Hippocampal formation (tissue), 2 donors: ENCODE data around the gene CPTP.
A peak's percentile ranks its signal among the peaks of the same experiment; 100 is the strongest.
"Not testable (repeated sequence)": the region's sequence is repeated elsewhere in the genome, so short reads cannot be mapped to it uniquely, and the experiment has no call there.

Source experiments
- DNase-seq, 2 donors: peaks; one replicate each; lab custom pipeline; 2025; lab: John Stamatoyannopoulos, UW

The CPTP gene

DNA sequence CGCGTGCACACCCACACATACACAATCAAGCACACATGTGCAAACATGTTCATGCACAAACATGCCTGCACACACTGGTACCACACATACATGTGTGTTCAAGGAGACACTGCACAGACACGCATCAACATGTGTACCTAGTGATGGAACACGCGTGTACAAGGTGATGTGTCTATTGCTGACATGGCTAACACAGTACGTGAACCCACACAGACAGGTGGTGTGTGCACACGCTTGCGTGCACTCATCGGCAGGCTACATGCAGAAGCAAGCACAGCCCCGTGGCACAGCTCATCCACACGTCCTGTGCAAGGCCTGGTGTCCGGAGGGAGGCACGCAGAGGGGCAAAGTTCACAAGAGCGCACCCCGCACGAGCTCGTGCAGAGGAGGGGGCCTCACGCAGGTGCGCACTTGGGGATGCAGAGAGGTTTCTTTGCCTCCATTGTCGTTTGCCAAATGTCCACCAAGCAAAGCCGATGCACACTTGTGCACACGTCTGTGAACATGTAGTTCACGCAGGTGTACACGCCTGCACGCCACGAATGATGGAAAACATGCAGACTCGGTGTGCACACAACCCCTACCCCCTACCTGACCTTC, 17.8 kb upstream of the CPTP start:
- no peak for DNase-seq

DNA sequence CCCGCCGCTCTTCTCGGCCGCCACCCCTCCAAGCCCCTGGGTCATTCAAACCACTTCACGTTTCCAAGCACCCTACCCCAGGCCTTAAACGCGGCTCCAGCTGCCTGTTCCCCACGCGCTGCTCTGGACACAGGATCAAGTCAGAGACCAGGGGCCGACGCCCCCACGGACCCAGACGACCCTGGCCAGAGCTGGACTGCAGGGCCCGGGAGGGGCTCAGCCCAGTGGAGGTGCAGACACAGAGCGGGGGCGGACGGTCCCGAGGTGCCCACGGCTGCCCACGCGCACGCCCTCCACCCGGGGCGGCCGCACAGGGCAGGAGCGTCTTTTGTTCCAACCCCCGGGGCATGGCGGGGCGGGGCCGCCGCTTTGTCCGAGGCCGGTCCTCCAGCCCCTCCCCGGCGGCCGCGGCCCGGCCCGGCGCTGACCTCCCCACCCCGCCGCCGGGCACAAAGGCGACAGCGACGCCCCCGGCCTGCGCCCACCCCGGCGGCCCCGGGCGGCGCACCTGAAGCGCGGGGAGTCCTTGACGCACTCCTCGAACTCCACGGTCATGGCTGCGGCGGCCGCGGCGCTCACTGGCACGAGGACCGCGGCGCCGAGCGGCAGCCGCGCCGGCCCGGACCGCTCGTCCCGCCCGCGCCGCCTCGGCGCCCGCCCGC, 17.2 kb upstream of the CPTP start:
- no peak for DNase-seq

DNA sequence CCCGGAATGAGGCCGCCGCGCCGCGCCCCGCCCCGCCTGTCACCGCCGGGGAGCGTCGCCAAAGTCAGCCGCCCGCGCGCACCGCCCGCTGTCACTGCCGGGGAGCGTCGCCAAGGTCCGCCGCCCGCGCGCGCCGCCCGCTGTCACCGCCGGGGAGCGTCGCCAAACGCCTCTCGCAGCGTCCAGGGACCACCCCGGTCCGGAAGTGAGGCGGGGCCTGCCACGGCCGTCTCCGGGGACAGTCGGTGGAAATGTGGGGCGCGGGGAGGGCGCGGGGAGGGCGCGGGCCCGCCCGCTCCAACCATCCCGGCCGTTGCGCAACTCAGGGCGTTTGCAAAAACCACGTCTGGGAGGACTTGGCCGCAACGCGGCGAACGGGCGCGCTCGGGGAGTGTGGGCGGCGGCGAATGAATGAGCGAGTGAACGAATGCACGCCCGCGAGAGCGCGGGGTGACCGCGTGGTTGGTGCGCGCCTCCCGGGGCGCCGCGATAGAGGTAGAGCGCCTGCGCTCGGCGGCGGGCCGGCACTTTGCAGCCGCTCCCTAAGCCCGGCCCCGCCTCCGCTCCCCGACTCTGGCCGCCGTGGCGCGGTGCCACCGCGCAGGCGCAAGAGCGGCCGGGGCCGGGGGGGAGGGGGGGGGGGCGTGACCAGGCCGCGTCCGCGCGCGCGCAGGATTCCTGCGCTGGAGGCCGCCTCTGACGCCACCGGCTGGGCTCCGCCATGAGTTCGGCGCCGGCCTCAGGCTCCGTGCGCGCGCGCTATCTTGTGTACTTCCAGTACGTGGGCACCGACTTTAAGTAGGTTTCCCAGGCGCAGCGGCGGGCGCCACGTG, 16.5 kb upstream of the CPTP start, which contains the start of the genes ACAP3 and PUSL1:
ACAP3 (minus strand) TSS at position 8 of the 833 bp plus-strand sequence. CDS start 115 bp downstream, outside the sequence.
PUSL1 (plus strand) TSS at position 675 of the 833 bp plus-strand sequence; CDS start at position 722, 47 bp downstream.
- peak; percentile 82 to 87 for DNase-seq

DNA sequence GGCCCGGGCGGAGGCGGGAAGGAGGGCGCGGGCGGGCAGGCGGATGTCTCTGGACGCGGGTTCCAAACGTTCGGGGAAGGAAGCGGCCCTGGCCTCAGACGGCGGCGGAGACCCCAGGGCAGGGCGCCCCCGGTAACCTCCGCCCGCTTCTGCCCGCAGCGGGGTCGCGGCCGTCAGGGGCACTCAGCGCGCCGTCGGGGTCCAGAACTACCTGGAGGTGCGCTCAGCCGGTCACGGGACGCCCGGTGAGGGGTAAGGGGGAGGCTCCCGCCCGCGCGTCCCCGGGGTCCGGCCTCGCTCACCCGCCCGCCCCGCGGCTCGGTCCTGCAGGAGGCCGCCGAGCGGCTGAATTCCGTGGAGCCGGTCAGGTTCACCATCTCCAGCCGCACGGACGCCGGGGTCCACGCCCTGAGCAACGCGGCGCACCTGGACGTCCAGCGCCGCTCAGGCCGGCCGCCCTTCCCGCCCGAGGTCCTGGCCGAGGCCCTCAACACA, 15.8 kb upstream of the CPTP start:
- no peak for DNase-seq

DNA sequence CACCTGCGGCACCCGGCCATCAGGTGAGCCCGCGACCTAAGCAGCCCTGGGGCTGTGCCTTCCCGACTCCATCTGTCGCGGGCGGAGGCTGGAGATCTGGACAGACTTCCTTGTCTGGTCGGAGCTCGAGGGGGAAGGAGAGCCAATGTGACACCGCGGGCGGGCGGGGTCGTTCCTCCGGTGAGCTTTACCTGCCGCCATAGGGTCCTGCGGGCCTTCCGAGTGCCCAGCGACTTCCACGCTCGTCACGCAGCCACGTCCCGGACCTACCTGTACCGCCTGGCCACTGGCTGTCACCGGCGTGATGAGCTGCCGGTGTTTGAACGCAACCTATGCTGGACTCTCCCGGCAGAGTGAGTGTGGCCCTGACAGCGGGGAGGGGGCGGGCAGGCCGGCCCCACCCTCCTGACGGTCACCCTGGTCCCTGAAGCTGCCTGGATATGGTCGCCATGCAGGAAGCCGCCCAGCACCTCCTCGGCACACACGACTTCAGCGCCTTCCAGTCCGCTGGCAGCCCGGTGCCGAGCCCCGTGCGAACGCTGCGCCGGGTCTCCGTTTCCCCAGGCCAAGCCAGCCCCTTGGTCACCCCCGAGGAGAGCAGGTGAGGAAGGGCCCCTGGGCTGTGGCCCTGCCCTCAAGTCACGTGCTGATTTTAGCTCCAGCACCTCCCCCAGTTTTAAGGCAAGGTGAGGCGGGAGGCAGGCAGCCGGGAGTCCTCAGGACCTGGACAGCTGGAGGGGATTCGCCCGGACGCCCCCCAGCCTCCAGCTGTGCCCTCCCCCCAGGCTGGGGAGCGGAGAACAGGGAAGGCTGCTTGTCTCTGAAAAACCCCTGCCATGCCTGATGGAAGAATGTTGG, 15.1 kb upstream of the CPTP start:
- no peak for DNase-seq

DNA sequence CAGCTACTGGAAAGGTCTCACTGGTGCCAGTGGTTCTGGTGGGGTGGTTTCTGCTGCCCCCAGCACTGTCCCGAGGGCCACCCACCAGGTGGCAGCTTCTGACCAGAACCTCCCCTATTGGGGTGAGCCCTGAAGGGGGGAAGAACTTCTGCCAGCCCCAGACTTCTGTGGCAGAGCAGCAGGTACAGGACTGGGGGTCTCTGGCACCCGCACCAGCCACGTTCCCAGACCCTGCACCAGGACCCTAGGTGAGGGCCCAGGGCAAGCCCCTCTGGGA, 14.6 kb upstream of the CPTP start:
- DNase-seq, result no peak

DNA sequence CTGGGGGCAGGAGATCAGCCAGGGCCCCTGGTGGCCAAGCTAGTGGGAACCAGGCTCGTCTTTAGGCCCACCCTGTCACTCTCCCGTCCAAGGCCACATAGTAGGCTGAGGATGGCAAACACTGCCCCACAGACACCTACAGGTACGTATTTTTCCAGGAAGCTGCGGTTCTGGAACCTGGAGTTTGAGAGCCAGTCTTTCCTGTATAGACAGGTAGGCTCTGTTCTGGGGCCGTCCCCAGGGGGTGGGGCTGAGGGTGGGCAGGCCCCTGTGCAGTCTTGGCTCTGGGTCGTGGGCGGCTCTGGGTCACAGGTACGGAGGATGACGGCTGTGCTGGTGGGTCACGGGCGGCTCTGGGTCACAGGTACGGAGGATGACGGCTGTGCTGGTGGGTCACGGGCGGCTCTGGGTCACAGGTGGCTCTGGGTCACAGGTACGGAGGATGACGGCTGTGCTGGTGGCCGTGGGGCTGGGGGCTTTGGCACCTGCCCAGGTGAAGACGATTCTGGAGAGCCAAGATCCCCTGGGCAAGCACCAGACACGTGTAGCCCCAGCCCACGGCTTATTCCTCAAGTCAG, 14.0 kb upstream of the CPTP start:
- DNase-seq, result no peak

DNA sequence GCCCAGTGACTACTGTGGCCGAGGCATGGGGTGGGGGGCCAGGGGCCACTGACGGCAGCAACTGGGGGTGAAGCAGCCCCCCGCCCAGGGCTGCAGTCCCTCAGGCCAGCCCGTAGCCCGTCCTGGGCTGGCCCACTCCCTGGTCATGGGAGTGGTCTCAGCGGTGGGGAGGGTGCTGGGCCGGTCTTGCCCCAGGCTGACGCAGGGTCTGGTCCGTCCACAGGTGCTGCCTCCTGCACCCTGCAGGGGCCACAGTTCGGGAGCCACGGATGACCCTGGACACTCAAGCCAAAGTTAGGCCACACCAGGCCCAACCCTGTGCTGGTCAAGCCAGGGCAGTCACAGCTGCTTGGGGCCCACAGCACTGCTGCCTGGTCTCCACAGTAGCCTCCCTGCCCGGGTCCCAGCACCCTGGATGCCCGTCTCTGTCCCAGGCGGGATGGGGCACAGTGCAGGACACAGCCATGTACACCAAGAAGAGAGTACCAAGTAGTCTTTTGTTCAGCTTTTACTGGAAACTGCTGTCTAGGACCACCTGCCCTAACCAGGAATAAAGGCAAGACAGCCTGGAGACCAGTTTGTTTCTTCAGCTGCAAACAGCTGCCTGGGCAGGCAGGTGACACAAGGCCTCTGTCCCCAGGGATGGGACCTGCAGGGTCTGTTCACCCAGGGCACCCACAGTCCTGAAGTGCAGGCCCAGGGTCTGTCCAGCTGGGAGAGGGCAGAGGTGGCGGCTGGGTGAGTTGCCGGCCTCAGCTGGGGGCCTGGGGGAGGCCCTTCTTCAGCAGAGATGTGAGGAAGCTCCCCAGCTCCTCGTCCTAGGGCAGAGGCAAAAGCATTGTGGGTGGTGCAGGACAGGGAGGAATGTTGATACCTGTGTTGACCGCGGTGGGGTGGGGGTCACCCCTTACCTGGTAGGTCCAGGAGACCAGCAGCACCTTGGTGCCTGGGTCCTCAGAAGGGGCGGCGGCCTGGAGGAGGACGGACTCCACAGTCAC, 13.2 kb upstream of the CPTP start:
- DNase-seq, result no peak

DNA sequence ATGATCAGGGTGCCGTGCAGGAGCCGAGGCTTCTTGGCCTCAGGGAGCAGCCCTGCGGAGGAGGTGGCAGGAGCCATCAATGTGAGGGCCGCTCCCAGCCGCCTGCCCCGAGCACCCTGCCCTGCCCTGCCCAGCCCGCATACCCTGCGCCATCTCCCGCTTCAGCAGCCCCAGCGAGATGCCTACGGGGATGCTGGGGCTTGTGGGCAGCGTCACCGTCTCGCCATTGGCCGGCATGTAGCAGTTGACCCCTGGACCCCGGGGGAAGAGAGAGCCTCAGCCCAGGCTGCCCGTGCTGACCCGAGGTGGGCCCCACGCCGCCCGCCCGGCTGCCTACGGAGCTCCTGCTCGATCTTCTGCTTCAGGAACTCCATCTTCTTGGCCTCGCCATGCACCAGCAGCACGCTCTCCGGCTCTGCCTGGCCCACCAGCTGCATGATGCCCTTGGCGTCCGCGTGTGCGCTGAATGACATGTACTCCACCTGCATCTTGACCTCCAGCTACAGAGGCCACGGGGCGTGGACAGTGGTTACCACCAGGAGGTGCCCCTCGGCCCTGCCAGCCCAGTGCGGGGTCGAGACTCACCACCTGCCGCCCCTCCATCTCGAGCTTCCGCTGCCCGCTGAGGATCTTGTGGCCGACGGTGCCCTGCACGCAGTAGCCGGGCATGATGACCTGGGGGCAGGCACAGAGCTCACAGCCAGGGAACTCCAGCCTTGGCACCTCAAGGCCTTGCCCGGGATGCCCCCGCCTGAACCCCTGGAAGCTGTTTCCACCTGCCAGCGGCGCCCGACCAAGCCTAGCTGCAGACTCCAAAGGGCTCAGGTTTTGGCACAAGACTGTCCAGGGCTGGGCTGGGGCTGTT, 11.9 kb upstream of the CPTP start:
- no peak for DNase-seq

DNA sequence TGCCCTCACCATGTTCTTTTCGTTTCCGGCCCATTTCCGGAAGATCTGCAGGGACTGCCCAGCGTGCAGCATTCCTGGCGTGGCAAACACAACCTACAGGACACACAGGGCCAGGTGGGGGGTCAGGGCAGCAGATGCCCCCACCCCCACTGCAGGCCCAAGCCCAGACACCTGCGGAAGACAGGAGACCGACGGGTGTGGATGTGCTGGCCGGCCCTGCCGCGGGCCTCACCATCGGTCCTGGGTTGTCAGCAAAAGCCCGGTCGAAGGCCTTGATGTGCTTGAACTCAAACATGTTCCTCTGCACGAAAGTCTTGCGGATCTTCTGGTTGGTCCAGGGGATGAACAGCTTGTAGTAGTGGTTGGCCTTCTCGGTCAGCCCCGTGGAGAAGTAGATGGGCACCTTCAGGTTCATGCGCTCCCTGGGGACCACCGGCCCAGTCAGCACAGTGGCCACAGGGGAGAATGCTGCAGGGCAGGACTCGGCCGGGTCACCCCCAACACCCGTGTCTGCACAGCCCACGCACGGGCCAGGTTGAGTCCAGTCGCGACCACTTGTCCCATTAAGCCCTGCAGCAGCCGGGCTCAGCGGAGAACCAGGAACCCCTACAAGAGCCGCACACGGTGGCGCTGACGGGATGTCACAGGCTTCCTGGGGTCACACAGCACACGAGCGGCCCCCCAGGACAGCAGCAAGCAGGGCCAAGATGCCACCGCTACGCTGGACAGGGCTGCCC, 10.9 kb upstream of the CPTP start:
- no peak for DNase-seq

DNA sequence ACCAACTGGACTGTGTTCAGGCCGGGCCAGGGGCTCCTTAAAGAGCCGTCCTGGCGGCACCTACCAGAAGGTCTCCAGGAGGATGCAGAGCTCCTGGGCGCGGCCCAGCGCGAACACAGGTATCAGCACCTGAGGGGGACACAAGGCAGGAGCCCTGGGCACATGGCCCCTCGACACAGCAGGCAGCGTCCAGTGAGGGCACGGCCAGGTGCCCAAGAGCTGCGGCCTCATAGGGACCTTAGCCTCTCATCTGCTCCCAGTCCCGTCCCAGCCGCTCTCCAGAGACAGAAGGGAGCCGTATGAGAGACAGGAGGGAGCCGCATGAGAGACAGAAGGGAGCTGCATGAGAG, 10.4 kb upstream of the CPTP start:
- no peak for DNase-seq

DNA sequence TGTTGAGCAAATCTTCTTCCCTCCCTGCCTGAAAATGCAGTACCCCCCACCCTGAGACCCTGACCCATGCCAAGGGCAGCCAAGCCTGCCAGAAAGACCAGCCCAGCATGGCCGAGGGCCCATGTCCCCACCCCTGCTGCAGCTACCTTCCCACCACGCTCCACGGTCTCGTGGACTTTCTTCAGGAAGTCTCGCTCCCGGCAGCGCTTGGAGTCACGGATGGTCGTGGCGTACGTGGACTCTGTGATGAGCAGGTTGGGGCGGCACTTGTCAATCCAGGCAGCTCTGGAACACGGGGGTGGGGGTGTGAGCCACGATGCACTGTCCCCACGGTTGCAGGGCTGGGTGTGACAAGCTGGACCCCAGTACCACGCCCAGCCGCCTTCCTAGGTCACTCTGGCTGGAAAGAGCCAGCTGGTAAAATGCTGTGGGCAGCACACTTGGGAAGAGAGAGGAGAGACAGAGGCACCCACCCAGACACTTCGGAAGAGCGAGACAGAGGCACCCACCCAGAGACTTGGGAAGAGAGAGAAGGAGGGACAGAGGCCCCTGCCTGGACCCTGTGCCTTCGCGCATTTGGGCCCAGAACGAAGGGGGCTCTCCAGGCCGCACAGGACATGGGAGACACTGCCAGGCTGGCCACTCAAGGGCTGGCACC, 9.8 kb upstream of the CPTP start:
- no peak for DNase-seq

DNA sequence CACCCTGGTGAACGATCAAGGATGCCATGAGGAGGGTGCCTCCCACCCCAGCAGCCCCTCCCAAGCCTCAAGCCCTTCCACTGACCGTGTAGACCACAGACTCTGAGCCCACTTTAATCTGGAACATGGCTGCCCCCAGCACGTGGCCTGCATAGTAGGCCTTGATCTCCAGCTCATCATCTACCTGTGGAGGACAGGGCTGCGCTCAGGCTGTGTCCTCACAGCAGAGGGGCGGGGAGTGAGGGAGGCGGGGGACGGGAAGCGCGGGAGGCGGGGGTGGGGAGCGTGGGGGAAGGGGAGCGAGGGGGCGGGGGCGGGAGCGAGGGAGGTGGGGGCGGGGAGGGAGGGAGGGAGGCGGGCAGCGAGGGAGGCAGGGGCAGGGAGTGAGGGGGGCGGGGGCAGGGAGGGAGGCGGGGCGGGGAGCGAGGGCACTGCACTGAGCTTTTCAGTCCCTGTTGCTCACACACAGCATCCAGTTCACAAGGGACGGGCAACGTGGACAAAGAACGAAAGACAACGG, 9.1 kb upstream of the CPTP start:
- DNase-seq, result no peak

DNA sequence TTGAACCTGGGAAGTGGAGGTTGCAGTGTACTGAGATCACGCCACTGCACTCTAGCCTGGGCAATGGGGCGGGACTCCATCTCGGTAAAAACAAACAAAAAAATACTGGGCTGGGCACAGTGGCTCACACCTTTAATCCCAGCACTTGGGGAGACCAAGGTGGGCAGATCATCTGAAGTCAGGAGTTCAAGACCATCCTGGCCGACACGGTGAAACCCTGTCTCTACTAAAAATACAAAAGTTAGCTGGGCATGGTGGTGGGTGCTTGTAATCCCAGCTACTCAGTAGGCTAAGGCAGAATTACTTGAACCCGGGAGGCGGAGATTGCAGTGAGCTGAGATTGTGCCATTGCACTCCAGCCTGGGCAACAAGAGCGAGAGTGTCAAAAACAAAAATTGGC, 8.4 kb upstream of the CPTP start:
- not testable (repeated sequence) for DNase-seq

DNA sequence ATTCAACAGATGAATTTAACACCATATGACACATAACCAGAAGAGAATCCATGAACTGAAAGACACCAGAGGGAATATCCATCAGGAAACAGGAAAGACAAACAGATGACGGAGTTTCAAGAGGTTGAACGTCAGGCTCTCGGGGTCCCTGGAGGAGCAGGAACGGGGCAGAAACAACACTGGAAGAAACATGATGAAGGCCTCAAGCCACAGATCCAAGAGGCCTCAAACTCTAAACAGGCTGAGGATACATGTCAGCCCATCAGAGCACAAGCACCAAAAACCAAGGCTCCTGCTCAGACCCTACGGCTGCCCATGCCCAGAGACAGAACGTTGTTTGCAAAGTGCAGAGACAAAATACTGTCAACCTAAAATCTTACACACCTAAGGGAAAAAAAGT, 7.2 kb upstream of the CPTP start:
- no peak for DNase-seq

DNA sequence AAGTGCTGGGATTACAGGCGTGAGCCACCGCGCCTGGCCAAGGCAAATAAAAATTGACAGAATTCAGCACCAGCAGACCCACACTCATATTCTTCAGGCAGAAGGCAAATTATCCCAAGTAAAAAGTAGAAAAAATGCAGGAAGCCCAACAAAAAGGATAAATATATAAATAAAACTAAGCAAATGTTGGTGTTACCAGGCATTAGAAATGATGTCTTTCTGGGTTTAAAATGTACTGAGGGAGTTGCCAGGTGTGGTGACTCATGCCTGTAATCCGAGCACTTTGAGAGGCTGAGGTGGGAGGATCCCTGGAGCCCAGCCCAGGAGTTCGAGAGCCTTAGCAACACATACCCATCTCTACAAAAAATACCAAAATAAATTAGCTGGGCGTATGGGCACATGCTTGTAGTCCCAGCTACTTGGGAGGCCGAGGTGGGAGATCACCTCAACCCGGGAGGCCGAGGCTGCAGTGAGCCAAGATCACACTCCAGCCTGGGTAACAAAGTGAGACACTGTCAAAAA, 6.4 kb upstream of the CPTP start:
- DNase-seq, result peak in 1 of 2 donors; percentile 31

DNA sequence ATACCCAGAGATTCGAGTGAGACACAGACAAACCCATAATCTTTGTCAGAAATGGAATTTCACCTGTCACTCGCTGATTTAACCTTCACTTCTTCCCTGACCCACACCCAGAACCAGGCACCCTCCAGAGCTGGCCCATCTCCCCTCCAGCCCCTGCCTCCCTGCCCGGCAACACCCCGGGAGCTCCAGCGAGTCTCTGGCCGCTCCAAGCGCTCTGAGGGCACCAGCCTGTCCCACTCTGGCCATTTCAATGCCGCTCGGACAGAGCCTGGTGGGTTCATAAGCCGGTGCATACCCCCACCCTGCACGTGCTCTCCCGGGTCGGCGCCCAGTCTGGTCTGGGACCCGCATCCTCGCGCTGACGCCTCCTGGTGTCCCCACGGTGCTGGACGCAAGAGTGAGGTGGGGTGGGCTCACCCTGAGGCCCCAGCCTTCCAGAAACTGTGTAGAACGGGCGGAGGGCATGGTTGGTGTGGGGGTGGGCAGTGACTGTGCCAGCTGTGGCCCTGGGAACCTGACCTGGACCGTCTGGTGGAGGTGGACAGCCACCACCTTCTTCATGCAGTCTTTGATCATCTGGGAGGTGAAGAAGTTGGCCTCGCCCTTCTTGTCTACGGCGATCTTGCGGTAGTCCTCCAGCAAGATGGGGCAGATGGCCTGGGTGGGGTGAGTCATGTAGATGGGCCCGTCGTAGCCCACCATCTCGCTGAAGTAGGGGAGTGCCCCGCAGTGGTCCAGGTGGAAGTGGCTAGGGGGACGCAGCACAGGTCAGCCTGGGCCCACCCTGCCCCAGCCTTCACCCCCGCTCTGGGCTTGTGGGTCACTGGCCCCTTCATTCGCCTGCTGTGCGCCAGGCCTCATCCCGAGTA, 5.6 kb upstream of the CPTP start:
- DNase-seq, result no peak
